ENCODE data around the gene RAC2. TPM values are rescaled to one million over a fixed set of nuclear protein-coding genes. Genes with fewer than 3 reads are reported as not detected.
A peak's percentile ranks its signal among the peaks of the same experiment; 100 is the strongest.

RAC2 gene
- total and polyA plus RNA-seq, 2 experiments from 2014 or later: 9.9 to 10.5 TPM

GRCh38 chr22:37177755-37178154 lies 66.3 kb downstream of the RAC2 start:
- Histone ChIP-seq H2AFZ (no peak overlapping the region), H3K27ac (peak overlapping the region; percentile 80), H3K79me2 (no peaks in the 10 kb centered on the region), H3K27me3 (no peaks in the 10 kb centered on the region), H3K4me1 (ENCODE audit: insufficient read depth) (peaks cover 36% of the 10 kb centered on the region), H3K9me3 (ENCODE audit: low read depth) (no peaks in the 10 kb centered on the region), H4K20me1 (ENCODE audit: insufficient read depth, poor library complexity, severe bottlenecking) (no peaks in the 10 kb centered on the region), H3K9me2 (replicated peaks; ENCODE audit: insufficient read depth) (no peaks in the 10 kb centered on the region), H3K4me2 (no peak overlapping the region), H3K4me3 (no peak overlapping the region), H3K36me3 (replicated peaks; ENCODE audit: insufficient read depth, low read depth) (no peaks in the 10 kb centered on the region)
- 93% methylated on average over 3 of the region's 3 CpGs for WGBS (ENCODE audit: low lambda C conversion rate, missing lambda C conversion rate)
- TF ChIP-seq EZH2phosphoT487 (IDR thresholded peaks at IDR 0.05; ENCODE audit: low read depth, severe bottlenecking, unreplicated experiment) (no peak), EZH2 (IDR thresholded peaks at IDR 0.05; ENCODE audit: borderline replicate concordance) (no peak), CTCF (IDR thresholded peaks at IDR 0.05; ENCODE audit: poor library complexity) (no peak)
- no peak for DNase-seq (ENCODE audit: low spot score)

GRCh38 chr22:37177221-37177620 lies 66.8 kb downstream of the RAC2 start:
- Histone ChIP-seq H3K4me3 (no peak overlapping the region), H2AFZ (no peak overlapping the region), H3K79me2 (no peaks in the 10 kb centered on the region), H4K20me1 (ENCODE audit: insufficient read depth, poor library complexity, severe bottlenecking) (no peaks in the 10 kb centered on the region), H3K36me3 (replicated peaks; ENCODE audit: insufficient read depth, low read depth) (no peaks in the 10 kb centered on the region), H3K9me2 (replicated peaks; ENCODE audit: insufficient read depth) (no peaks in the 10 kb centered on the region), H3K4me2 (no peak overlapping the region), H3K9me3 (ENCODE audit: low read depth) (no peaks in the 10 kb centered on the region), H3K27ac (peak overlapping the region; percentile 55), H3K27me3 (no peaks in the 10 kb centered on the region), H3K4me1 (ENCODE audit: insufficient read depth) (peaks cover 36% of the 10 kb centered on the region)
- 80% methylated on average over 5 of the region's 5 CpGs for WGBS (ENCODE audit: low lambda C conversion rate, missing lambda C conversion rate)
- no peak for DNase-seq (ENCODE audit: low spot score)
- TF ChIP-seq EZH2phosphoT487 (IDR thresholded peaks at IDR 0.05; ENCODE audit: low read depth, severe bottlenecking, unreplicated experiment): no peak
- TF ChIP-seq CTCF (IDR thresholded peaks at IDR 0.05; ENCODE audit: poor library complexity): no peak
- no peak for TF ChIP-seq EZH2 (IDR thresholded peaks at IDR 0.05; ENCODE audit: borderline replicate concordance)

DNA sequence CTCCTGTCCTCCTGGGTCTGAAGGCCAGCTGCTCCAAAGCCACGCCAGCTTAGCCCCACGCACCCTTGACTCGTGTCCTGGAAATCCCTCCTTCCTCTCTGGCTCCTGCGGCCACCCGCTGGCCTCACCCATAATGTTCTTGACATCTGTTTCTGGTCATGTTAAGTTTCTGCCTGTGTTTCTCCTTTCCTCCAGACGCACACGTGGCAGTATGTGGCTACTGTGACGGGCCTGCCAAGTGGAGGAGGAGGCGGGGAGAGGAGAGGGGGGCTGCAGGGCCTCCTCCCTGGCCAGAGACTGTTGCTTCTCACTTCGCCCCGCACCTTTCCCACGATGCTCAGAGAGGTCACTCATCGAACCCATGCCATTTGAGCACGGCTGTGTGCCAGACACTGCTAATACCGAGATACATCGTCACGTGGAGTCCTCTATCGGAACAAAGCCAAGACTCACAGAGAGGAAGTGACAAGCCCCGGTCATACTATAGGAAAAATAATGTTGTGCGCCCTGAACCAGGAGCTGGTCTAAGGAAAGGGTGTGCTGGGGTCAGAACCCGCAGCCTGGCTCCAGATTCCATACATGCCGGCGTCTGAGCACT lies 67.5 kb downstream of the RAC2 start:
- WGBS (ENCODE audit: low lambda C conversion rate, missing lambda C conversion rate): 55% methylated on average over 23 of the region's 23 CpGs
- Histone ChIP-seq H3K36me3 (replicated peaks; ENCODE audit: insufficient read depth, low read depth) (no peaks in the 10 kb centered on the region), H3K27me3 (no peaks in the 10 kb centered on the region), H3K4me1 (ENCODE audit: insufficient read depth) (peaks cover 36% of the 10 kb centered on the region), H3K9me3 (ENCODE audit: low read depth) (no peaks in the 10 kb centered on the region), H3K4me2 (peak overlapping the region; percentile 61), H4K20me1 (ENCODE audit: insufficient read depth, poor library complexity, severe bottlenecking) (no peaks in the 10 kb centered on the region), H3K4me3 (no peak overlapping the region), H2AFZ (no peak overlapping the region), H3K9me2 (replicated peaks; ENCODE audit: insufficient read depth) (no peaks in the 10 kb centered on the region), H3K27ac (peak overlapping the region; percentile 71), H3K79me2 (no peaks in the 10 kb centered on the region)
- TF ChIP-seq EZH2 (IDR thresholded peaks at IDR 0.05; ENCODE audit: borderline replicate concordance): no peak
- TF ChIP-seq CTCF (IDR thresholded peaks at IDR 0.05; ENCODE audit: poor library complexity): no peak
- no peak for TF ChIP-seq EZH2phosphoT487 (IDR thresholded peaks at IDR 0.05; ENCODE audit: low read depth, severe bottlenecking, unreplicated experiment)
- peak; percentile 71 for DNase-seq (ENCODE audit: low spot score)
